ENCODE measurements around the gene PIGV. TPM values are rescaled to one million over a fixed set of nuclear protein-coding genes. Genes with fewer than 3 reads are reported as not detected.

The PIGV gene
- total RNA-seq, 1 experiment from 2014 or later = 13.2 TPM

DNA sequence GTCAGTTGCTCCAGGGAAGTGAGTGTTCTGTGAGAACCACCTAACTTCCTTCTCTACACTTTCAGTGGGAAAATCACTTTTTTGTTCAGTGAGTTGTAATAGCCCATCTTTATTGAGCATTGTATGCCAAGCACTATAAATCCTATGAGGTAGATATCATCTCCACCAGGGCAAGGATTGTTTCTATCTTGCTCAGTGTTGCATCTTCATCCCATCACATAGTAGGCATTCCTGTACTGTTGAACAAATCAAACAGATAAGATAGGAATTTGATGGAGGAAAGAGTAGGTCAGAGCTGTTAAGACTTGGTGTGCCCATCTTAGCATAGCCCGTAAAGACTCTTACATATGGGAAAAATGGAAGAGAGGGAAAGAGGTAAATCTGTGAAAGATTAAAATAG is 2.9 kb upstream of the PIGV start:
- no peak overlapping the region for H3K4me2 ChIP-seq (ENCODE audit: low read length)
- POLR2A ChIA-PET = interaction anchor here (0.7 to 1.6 kb wide), 2 partner anchors 60 to 85 kb away, joined by 3 read pairs; no protein-coding TSS in a partner anchor
- no peak overlapping the region for H3K9ac ChIP-seq (ENCODE audit: low read length)
- no peaks in the 10 kb centered on the region for H3K9me3 ChIP-seq (ENCODE audit: control insufficient read depth in 1 of 2, insufficient read depth in 1 of 2, low read depth in 1 of 2, low read length in 2 of 2)
- intact Hi-C loops (cut with micrococcal nuclease) = no loop called here
- no peaks in the 10 kb centered on the region for H3K27me3 ChIP-seq (ENCODE audit: insufficient read depth, low read length)
- no peaks in the 10 kb centered on the region for H3K9me2 ChIP-seq (ENCODE audit: insufficient read depth)
- peaks cover 21 to 62% of the 10 kb centered on the region in 2 experiments for H3K4me1 ChIP-seq (ENCODE audit: control insufficient read depth in 1 of 2, insufficient read depth in 2 of 2, low read length in 2 of 2)
- peaks cover 8% of the 10 kb centered on the region for H3K79me2 ChIP-seq (ENCODE audit: insufficient read depth, low read length)
- TF ChIP-seq SP1 (IDR thresholded peaks at IDR 0.05; ENCODE audit: low read depth) (no peak), TCF7L2 (IDR thresholded peaks at IDR 0.05; ENCODE audit: borderline replicate concordance, extremely low read depth, insufficient read depth, insufficient read length) (no peak), SRF (IDR thresholded peaks at IDR 0.05; ENCODE audit: low read depth) (no peak), ZFX (IDR thresholded peaks at IDR 0.05) (no peak), EZH2 (IDR thresholded peaks at IDR 0.05) (no peak), POLR2AphosphoS5 (IDR thresholded peaks at IDR 0.05; ENCODE audit: low read depth, low read length) (no peak), EZH2phosphoT487 (IDR thresholded peaks at IDR 0.05; ENCODE audit: borderline replicate concordance) (no peak), FOSL1 (IDR thresholded peaks at IDR 0.05; ENCODE audit: low read depth) (no peak), EGR1 (IDR thresholded peaks at IDR 0.05; ENCODE audit: low read depth) (no peak), ELF1 (IDR thresholded peaks at IDR 0.05; ENCODE audit: borderline replicate concordance, low read depth) (no peak), POLR2A (IDR thresholded peaks at IDR 0.05; ENCODE audit: borderline replicate concordance, extremely low read depth, insufficient read depth, insufficient read length) (no peak), RAD21 (IDR thresholded peaks at IDR 0.05; ENCODE audit: low read depth) (no peak), SIN3A (IDR thresholded peaks at IDR 0.05; ENCODE audit: low read depth) (no peak), CEBPB (IDR thresholded peaks at IDR 0.05; ENCODE audit: low read depth) (no peak), JUND (IDR thresholded peaks at IDR 0.05) (no peak)
- TF ChIP-seq, protein P1, sequence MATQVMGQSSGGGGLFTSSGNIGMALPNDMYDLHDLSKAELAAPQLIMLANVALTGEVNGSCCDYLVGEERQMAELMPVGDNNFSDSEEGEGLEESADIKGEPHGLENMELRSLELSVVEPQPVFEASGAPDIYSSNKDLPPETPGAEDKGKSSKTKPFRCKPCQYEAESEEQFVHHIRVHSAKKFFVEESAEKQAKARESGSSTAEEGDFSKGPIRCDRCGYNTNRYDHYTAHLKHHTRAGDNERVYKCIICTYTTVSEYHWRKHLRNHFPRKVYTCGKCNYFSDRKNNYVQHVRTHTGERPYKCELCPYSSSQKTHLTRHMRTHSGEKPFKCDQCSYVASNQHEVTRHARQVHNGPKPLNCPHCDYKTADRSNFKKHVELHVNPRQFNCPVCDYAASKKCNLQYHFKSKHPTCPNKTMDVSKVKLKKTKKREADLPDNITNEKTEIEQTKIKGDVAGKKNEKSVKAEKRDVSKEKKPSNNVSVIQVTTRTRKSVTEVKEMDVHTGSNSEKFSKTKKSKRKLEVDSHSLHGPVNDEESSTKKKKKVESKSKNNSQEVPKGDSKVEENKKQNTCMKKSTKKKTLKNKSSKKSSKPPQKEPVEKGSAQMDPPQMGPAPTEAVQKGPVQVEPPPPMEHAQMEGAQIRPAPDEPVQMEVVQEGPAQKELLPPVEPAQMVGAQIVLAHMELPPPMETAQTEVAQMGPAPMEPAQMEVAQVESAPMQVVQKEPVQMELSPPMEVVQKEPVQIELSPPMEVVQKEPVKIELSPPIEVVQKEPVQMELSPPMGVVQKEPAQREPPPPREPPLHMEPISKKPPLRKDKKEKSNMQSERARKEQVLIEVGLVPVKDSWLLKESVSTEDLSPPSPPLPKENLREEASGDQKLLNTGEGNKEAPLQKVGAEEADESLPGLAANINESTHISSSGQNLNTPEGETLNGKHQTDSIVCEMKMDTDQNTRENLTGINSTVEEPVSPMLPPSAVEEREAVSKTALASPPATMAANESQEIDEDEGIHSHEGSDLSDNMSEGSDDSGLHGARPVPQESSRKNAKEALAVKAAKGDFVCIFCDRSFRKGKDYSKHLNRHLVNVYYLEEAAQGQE (IDR thresholded peaks at IDR 0.05; ENCODE audit: low read depth) = no peak
- TF ChIP-seq, protein P2, sequence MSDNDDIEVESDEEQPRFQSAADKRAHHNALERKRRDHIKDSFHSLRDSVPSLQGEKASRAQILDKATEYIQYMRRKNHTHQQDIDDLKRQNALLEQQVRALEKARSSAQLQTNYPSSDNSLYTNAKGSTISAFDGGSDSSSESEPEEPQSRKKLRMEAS (IDR thresholded peaks at IDR 0.05) = no peak
- TF ChIP-seq, protein P3, sequence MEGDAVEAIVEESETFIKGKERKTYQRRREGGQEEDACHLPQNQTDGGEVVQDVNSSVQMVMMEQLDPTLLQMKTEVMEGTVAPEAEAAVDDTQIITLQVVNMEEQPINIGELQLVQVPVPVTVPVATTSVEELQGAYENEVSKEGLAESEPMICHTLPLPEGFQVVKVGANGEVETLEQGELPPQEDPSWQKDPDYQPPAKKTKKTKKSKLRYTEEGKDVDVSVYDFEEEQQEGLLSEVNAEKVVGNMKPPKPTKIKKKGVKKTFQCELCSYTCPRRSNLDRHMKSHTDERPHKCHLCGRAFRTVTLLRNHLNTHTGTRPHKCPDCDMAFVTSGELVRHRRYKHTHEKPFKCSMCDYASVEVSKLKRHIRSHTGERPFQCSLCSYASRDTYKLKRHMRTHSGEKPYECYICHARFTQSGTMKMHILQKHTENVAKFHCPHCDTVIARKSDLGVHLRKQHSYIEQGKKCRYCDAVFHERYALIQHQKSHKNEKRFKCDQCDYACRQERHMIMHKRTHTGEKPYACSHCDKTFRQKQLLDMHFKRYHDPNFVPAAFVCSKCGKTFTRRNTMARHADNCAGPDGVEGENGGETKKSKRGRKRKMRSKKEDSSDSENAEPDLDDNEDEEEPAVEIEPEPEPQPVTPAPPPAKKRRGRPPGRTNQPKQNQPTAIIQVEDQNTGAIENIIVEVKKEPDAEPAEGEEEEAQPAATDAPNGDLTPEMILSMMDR (IDR thresholded peaks at IDR 0.05 in 2 of 3, conservative IDR thresholded peaks at IDR 0.05 in 1 of 3; ENCODE audit: borderline replicate concordance in 1 of 3, insufficient read depth in 1 of 3, low read depth in 2 of 3, low read length in 2 of 3) = no peak
- TF ChIP-seq, protein P4, sequence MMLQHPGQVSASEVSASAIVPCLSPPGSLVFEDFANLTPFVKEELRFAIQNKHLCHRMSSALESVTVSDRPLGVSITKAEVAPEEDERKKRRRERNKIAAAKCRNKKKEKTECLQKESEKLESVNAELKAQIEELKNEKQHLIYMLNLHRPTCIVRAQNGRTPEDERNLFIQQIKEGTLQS (IDR thresholded peaks at IDR 0.05) = no peak
- TF ChIP-seq, protein P5, sequence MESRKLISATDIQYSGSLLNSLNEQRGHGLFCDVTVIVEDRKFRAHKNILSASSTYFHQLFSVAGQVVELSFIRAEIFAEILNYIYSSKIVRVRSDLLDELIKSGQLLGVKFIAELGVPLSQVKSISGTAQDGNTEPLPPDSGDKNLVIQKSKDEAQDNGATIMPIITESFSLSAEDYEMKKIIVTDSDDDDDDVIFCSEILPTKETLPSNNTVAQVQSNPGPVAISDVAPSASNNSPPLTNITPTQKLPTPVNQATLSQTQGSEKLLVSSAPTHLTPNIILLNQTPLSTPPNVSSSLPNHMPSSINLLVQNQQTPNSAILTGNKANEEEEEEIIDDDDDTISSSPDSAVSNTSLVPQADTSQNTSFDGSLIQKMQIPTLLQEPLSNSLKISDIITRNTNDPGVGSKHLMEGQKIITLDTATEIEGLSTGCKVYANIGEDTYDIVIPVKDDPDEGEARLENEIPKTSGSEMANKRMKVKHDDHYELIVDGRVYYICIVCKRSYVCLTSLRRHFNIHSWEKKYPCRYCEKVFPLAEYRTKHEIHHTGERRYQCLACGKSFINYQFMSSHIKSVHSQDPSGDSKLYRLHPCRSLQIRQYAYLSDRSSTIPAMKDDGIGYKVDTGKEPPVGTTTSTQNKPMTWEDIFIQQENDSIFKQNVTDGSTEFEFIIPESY (IDR thresholded peaks at IDR 0.05; ENCODE audit: extremely low read depth, insufficient replicate concordance, low read length) = no peak
- no peak overlapping the region for H3K27ac ChIP-seq (ENCODE audit: low read depth, low read length)
- CTCF ChIA-PET = no interaction called here
- no TSS peak for BruUV-seq (replicated peaks)
- 0 out of 2 replicates have a peak, but pooled peaks cover 3% of the 10 kb centered on the region for H4K20me1 ChIP-seq (ENCODE audit: insufficient read depth)
- peaks cover 7 to 21% of the 10 kb centered on the region in 2 experiments; a peak in 2 of 4 replicates for H3K36me3 ChIP-seq (ENCODE audit: control insufficient read depth in 1 of 2, insufficient read depth in 2 of 2, low read length in 2 of 2)
- no peak overlapping the region for H3K4me3 ChIP-seq (replicated peaks in 1 of 2; ENCODE audit: low read depth in 1 of 2, low read length in 2 of 2)
- DNase-seq (ENCODE audit: low read depth, low spot score) (no peak), ATAC-seq (no peak)
- H2AFZ ChIP-seq (ENCODE audit: low read depth, low read length, poor library complexity, severe bottlenecking) = no peak overlapping the region
- RAD21 ChIA-PET (ENCODE audit: low non-redundant PET in 1 of 2, low total read pairs in 2 of 2, uncharacterized antibody in 2 of 2, unreplicated experiment in 2 of 2) = no interaction called here

Measured in HCT116 (cell line).